ENCODE data around the gene ADA.

DNA sequence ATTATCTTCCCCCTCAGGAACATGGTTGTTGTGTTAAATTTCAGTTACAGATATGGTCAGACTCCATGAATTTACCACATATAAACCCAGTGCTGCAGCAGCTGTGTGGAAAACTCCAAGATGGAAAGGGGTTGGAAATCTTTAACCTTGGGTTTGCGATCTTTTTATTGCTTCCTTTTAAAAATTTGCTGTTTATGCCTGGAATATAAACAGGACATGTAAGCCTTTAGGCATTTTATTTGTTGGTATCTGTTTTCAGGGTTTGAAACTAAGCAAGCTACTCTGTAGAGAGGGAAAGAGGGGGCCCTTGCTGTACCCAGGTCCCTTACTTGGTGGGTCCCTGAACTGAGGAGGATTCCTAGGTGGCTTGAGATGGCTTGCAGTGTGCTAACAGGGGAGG is 68.3 kb downstream of the ADA start:
- TF ChIP-seq POLR2AphosphoS5 (IDR thresholded peaks at IDR 0.05) (no peak), EZH2 (IDR thresholded peaks at IDR 0.05; ENCODE audit: borderline replicate concordance, insufficient read depth, low read length, poor library complexity, severe bottlenecking) (no peak), CTCF (IDR thresholded peaks at IDR 0.05; ENCODE audit: poor library complexity, severe bottlenecking) (no peak), EP300 (conservative IDR thresholded peaks at IDR 0.05; ENCODE audit: poor library complexity, severe bottlenecking) (no peak), MXI1 (conservative IDR thresholded peaks at IDR 0.05; ENCODE audit: poor library complexity, severe bottlenecking) (no peak), SMC3 (conservative IDR thresholded peaks at IDR 0.05; ENCODE audit: poor library complexity) (no peak), RAD21 (conservative IDR thresholded peaks at IDR 0.05) (no peak), TAF1 (IDR thresholded peaks at IDR 0.05; ENCODE audit: low read depth) (no peak)
- TF ChIP-seq, protein P1, sequence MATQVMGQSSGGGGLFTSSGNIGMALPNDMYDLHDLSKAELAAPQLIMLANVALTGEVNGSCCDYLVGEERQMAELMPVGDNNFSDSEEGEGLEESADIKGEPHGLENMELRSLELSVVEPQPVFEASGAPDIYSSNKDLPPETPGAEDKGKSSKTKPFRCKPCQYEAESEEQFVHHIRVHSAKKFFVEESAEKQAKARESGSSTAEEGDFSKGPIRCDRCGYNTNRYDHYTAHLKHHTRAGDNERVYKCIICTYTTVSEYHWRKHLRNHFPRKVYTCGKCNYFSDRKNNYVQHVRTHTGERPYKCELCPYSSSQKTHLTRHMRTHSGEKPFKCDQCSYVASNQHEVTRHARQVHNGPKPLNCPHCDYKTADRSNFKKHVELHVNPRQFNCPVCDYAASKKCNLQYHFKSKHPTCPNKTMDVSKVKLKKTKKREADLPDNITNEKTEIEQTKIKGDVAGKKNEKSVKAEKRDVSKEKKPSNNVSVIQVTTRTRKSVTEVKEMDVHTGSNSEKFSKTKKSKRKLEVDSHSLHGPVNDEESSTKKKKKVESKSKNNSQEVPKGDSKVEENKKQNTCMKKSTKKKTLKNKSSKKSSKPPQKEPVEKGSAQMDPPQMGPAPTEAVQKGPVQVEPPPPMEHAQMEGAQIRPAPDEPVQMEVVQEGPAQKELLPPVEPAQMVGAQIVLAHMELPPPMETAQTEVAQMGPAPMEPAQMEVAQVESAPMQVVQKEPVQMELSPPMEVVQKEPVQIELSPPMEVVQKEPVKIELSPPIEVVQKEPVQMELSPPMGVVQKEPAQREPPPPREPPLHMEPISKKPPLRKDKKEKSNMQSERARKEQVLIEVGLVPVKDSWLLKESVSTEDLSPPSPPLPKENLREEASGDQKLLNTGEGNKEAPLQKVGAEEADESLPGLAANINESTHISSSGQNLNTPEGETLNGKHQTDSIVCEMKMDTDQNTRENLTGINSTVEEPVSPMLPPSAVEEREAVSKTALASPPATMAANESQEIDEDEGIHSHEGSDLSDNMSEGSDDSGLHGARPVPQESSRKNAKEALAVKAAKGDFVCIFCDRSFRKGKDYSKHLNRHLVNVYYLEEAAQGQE (IDR thresholded peaks at IDR 0.05; ENCODE audit: borderline replicate concordance) = no peak

Measured in neural cell (in vitro differentiated cells).